Endodermal cell (in vitro differentiated cells): ENCODE measurements around the gene PRODH2. TPM values are rescaled to one million over a fixed set of nuclear protein-coding genes. Genes with fewer than 3 reads are reported as not detected.

Experiments
- DNase-seq: peaks from one replicate; pipeline ENCODE4 v3.0.0-alpha.2; 2017
- H3K27ac ChIP-seq: 2 replicates; pipeline ENCODE4 v1.5.1; 2013; ENCODE audit warnings: mild to moderate bottlenecking, low read depth, low read length, moderate library complexity
- H3K27me3 ChIP-seq: 2 replicates; pipeline ENCODE4 v1.6.1; 2013; ENCODE audit warnings: mild to moderate bottlenecking, low read length, moderate library complexity; ENCODE audit not compliant: insufficient read depth, control insufficient read depth, poor library complexity, severe bottlenecking
- H3K36me3 ChIP-seq: 2 replicates; pipeline ENCODE4 v1.7.0; 2013; ENCODE audit warnings: mild to moderate bottlenecking, low read length, moderate library complexity; ENCODE audit not compliant: control insufficient read depth, insufficient read depth
- H3K4me1 ChIP-seq: one replicate; pipeline ENCODE4 v1.7.0; 2013; ENCODE audit warnings: low read length; ENCODE audit not compliant: control insufficient read depth, insufficient read depth
- H3K4me3 ChIP-seq: 2 replicates; pipeline ENCODE4 v1.5.1; 2013; ENCODE audit warnings: mild to moderate bottlenecking, low read length, moderate library complexity
- H3K9ac ChIP-seq: 2 replicates; pipeline ENCODE4 v1.6.1; 2013; ENCODE audit warnings: mild to moderate bottlenecking, low read length, moderate library complexity; ENCODE audit not compliant: poor library complexity, severe bottlenecking; ENCODE audit errors: extremely low read depth
- H3K9me3 ChIP-seq: 2 replicates; pipeline ENCODE4 v1.6.1; 2013; ENCODE audit warnings: mild to moderate bottlenecking, low read length, moderate library complexity; ENCODE audit not compliant: control insufficient read depth
- H3K27ac Mint-ChIP-seq: 2 replicates; pipeline ENCODE4 v1.8.0; 2020; ENCODE audit warnings: mixed read lengths
- H3K27me3 Mint-ChIP-seq: 2 replicates; pipeline ENCODE4 v1.8.0; 2021; ENCODE audit warnings: mild to moderate bottlenecking, mixed read lengths; ENCODE audit not compliant: insufficient read depth
- H3K36me3 Mint-ChIP-seq: 2 replicates; pipeline ENCODE4 v1.8.0; 2020; ENCODE audit warnings: low read depth, mixed read lengths
- H3K4me1 Mint-ChIP-seq: 2 replicates; pipeline ENCODE4 v1.8.0; 2020; ENCODE audit warnings: mixed read lengths
- H3K4me3 Mint-ChIP-seq: 2 replicates; pipeline ENCODE4 v1.8.0; 2020; ENCODE audit warnings: mild to moderate bottlenecking, moderate library complexity, mixed read lengths
- H3K9me3 Mint-ChIP-seq: 2 replicates; pipeline ENCODE4 v1.8.0; 2020; ENCODE audit warnings: mild to moderate bottlenecking, mixed read lengths
- WGBS, 2 experiments: methylation state at CpG; one replicate each; pipeline versions ENCODE4 v1.1.5 to v1.1.7; 2013; ENCODE audit warnings: missing lambda C conversion rate in 2 of 2, mixed read lengths in 1 of 2; ENCODE audit not compliant: insufficient coverage in 1 of 2, insufficient read length in 1 of 2; 5-methylcytosine and 5-hydroxymethylcytosine counted together
- total RNA-seq, 2 donors: library from RNA; stranded (reverse); fragmentation: NEBNext Ultra II Directional in 1 of 2; extraction: Animal tissue kit (Norgen Biotek cat#: 25700) in 1 of 2; gene quantifications; 2 replicates in 1 of 2; 3 replicates in 1 of 2; pipeline ENCODE4 v1.2.1, GENCODE V29; 2021
- TF ChIP-seq, protein P1 (sequence below): fragments of 200-600 bp; sonication (generic); conservative IDR thresholded peaks from 2 replicates; pipeline ENCODE4 v1.5.0; 2021; ENCODE audit warnings: antibody characterized with exemption, mild to moderate bottlenecking

PRODH2 gene
- total RNA-seq, 2 donors from 2014 or later, result 1.0 to 1.5 TPM

GRCh38 chr19:35813043-35813890 lies 622 bp upstream of the PRODH2 start:
- Histone ChIP-seq H3K4me1 (no peaks in the 10 kb centered on the region), H3K27ac (no peak overlapping the region), H3K36me3 (no peaks in the 10 kb centered on the region), H3K9me3 (no peaks in the 10 kb centered on the region), H3K27me3 (no peaks in the 10 kb centered on the region), H3K9ac (no peak overlapping the region), H3K4me3 (no peak overlapping the region)
- Mint-ChIP-seq H3K4me1 (peaks cover 4% of the 10 kb centered on the region), H3K36me3 (no peaks in the 10 kb centered on the region), H3K27ac (no peak overlapping the region), H3K9me3 (no peaks in the 10 kb centered on the region), H3K4me3 (no peak overlapping the region), H3K27me3 (peaks cover 5% of the 10 kb centered on the region)
- TF ChIP-seq, protein P1, sequence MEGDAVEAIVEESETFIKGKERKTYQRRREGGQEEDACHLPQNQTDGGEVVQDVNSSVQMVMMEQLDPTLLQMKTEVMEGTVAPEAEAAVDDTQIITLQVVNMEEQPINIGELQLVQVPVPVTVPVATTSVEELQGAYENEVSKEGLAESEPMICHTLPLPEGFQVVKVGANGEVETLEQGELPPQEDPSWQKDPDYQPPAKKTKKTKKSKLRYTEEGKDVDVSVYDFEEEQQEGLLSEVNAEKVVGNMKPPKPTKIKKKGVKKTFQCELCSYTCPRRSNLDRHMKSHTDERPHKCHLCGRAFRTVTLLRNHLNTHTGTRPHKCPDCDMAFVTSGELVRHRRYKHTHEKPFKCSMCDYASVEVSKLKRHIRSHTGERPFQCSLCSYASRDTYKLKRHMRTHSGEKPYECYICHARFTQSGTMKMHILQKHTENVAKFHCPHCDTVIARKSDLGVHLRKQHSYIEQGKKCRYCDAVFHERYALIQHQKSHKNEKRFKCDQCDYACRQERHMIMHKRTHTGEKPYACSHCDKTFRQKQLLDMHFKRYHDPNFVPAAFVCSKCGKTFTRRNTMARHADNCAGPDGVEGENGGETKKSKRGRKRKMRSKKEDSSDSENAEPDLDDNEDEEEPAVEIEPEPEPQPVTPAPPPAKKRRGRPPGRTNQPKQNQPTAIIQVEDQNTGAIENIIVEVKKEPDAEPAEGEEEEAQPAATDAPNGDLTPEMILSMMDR, result no peak
- no peak for DNase-seq
- WGBS, 2 experiments, result 86 to 94% methylated on average over 8 to 11 of the region's 11 CpGs

DNA sequence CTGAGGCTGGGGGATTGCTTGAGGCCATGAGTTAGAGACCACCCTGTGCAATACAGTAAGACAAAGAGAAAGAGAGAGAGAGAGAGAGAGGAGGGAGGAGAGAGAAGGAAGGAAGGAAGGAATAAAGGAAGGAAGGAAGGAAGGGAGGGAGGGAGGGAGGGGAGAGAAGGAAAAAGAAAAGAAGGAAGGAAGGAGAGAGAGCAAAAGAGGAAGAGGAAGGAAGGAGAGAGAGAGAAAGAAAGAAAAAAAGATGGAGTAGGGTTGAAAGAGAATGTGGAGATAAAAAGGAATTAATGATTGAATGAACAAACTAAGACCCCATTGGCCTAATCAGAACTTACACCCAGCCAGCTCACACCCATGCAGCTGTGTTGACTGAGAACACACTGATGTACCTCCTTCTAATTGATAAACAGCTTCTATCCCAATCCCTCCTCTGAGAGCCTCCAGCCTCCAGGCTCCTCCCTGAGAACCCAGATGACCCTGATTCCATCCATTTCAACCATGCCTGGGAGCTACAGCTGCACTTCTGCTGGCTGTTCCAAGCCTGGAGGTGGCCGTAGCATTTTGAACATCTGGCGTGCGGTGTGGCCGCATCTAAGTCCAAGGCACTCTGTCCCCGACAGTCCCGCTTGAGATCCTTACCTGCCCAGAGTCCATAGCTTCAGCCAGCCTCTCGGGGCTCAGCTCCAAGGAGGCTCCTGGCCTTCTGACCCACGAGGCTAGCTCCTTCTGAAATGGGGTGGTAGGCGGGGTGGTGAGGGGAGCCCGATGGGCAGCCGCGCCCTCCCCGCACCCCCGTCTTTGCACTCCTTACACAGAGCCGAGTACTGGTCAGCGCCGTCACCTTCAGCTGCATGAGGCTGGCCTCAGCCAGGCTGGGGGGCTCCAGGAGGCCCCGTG lies 1.1 kb downstream of the PRODH2 start:
- DNase-seq, result no peak
- 77 to 89% methylated on average over 9 to 18 of the region's 18 CpGs for WGBS, 2 experiments
- Histone ChIP-seq H3K9me3 (no peaks in the 10 kb centered on the region), H3K27me3 (no peaks in the 10 kb centered on the region), H3K9ac (no peak overlapping the region), H3K4me1 (no peaks in the 10 kb centered on the region), H3K36me3 (no peaks in the 10 kb centered on the region), H3K27ac (no peak overlapping the region), H3K4me3 (no peak overlapping the region)
- H3K4me3 Mint-ChIP-seq, result no peak overlapping the region
- no peak overlapping the region for H3K27ac Mint-ChIP-seq
- no peaks in the 10 kb centered on the region for H3K36me3 Mint-ChIP-seq
- TF ChIP-seq, protein P1, result no peak
- H3K27me3 Mint-ChIP-seq, result peaks cover 5% of the 10 kb centered on the region
- H3K4me1 Mint-ChIP-seq, result peaks cover 4% of the 10 kb centered on the region
- no peaks in the 10 kb centered on the region for H3K9me3 Mint-ChIP-seq

DNA sequence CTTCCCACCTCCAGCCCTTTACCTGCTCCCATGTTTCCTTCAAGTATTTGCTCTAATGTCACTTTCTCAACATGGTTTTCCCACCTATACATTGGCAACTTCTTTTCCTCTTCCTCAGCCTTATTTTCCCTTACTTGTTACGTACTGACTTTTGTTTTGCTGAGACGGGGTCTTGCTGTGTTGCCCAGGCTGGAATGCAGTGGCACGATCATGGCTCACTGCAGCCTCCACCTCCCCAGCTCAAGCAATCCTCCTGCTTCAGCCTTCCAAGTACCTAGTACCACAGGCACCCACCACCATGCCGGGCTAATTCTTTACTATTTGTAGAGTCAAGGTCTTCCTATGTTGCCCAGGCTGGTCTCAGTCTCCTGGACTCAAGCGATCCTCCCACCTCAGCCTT lies 5.0 kb downstream of the PRODH2 start:
- Histone ChIP-seq H3K36me3 (no peaks in the 10 kb centered on the region), H3K9ac (no peak overlapping the region), H3K27me3 (no peaks in the 10 kb centered on the region), H3K27ac (no peak overlapping the region), H3K4me3 (no peak overlapping the region), H3K4me1 (no peaks in the 10 kb centered on the region), H3K9me3 (no peaks in the 10 kb centered on the region)
- Mint-ChIP-seq H3K36me3 (no peaks in the 10 kb centered on the region), H3K4me1 (peaks cover 3% of the 10 kb centered on the region), H3K27ac (no peak overlapping the region), H3K9me3 (no peaks in the 10 kb centered on the region), H3K27me3 (peaks cover 8% of the 10 kb centered on the region), H3K4me3 (no peak overlapping the region)
- 89 to 91% methylated on average over 5 of the region's 5 CpGs for WGBS, 2 experiments
- no peak for DNase-seq
- TF ChIP-seq, protein P1, result no peak
